ENCODE data around the gene LIMK2.

DNA sequence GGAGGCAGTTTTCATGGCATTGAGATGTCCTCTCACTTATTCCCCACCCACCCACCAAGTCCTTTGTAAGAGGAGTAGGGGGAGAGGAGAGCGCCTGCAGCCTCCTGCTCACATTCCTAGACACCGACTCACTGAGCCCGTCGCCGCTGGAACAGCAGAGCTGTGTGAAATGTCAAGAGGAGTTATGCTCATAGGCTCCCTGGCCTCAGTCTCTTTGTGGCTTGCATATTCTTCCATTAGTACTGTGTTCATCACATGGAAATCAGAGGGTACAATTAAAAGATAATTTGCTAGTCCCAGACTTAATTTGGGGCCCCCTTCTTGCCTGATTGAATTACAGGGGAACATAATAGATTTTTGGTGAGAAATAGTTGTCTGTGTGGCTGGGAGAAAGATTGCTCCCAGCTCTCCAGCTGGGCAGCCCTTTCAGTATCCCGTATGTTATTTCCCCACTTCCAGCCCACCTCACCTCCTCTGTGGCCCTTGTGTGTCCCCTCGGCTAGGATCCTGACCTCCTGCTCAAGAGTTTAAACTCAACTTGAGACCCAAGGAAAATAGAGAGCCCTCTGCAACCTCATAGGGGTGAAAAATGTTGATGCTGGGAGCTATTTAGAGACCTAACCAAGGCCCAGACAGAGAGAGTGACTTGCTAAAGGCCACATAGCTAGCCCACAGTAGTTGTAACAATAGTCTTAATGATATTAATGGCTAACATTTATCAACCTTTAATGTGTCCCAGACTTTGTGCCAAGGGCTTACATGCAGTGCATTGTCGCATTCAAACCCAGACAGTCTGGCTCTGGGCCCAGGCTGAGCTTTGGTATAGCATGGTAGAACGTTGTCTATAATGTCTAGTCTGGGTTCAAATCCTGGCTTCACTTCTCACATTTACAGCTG, 32.2 kb downstream of the LIMK2 start:
- TF ChIP-seq POLR2A (IDR thresholded peaks at IDR 0.05): no peak
- no peak for TF ChIP-seq CTCF (IDR thresholded peaks at IDR 0.05)
- TF ChIP-seq EP300 (IDR thresholded peaks at IDR 0.05): no peak
